Left lung (tissue), 10 donors: ENCODE results near the gene HMGCL. TPM values are rescaled to one million over a fixed set of nuclear protein-coding genes. Genes with fewer than 3 reads are reported as not detected.

Experiments
- ATAC-seq: fragments of 200-7000 bp; cut with Tn5 transposase; one replicate; pipeline ENCODE4 v1.9.1; 2020; ENCODE audit warnings: moderate library complexity
- DNase-seq, 4 donors: peaks; one replicate each; pipeline ENCODE4 v3.0.0-alpha.2; 2013 to 2020
- H3K27ac ChIP-seq, 2 donors: fragments of 200-600 bp; sonication (generic) in 1 of 2; one replicate each; pipeline versions ENCODE4 v1.5.0 to v1.8.0; 2020 to 2021
- H3K27me3 ChIP-seq, 2 donors: fragments of 200-600 bp; sonication (generic) in 1 of 2; one replicate each; pipeline versions ENCODE4 v1.5.0 to v1.8.0; 2020 to 2021
- H3K36me3 ChIP-seq, 2 donors: fragments of 200-600 bp; sonication (generic) in 1 of 2; one replicate each; pipeline versions ENCODE4 v1.5.0 to v1.8.0; 2020 to 2021
- H3K4me1 ChIP-seq, 2 donors: fragments of 200-600 bp; one replicate each; pipeline ENCODE4 v1.8.0; 2021
- H3K4me3 ChIP-seq, 2 donors: fragments of 200-600 bp; sonication (generic) in 1 of 2; one replicate each; pipeline versions ENCODE4 v1.5.0 to v1.8.0; 2020 to 2021; ENCODE audit warnings: mild to moderate bottlenecking in 1 of 2
- H3K9me3 ChIP-seq, 2 donors: fragments of 200-600 bp; sonication (generic) in 1 of 2; one replicate each; pipeline versions ENCODE4 v1.5.0 to v1.8.0; 2020 to 2021
- CTCF ChIP-seq, 2 donors: fragments of 200-600 bp; sonication (generic) in 1 of 2; IDR thresholded peaks; one replicate each; pipeline versions ENCODE4 v1.5.0 to v1.8.0; 2021; ENCODE audit warnings: antibody characterized with exemption in 2 of 2
- intact Hi-C, 2 donors: fragments of 100-400 bp; cut with DNase I; formaldehyde crosslinking; loops; one replicate each; pipeline versions ENCODE4 v1.11.2 to v1.14.2; 2022
- polyA plus RNA-seq, 6 donors: library from polyadenylated mRNA; unstranded; fragments of 120-200 nt; gene quantifications; one replicate each; pipeline ENCODE4 v1.2.1, GENCODE V29; 2013; ENCODE audit not compliant: insufficient read length in 6 of 6
- total RNA-seq, 2 donors: library from RNA; stranded (reverse); fragmentation: NEBNext Ultra II Directional; extraction: Animal tissue kit (Norgen Biotek cat#: 25700); gene quantifications; one replicate each; pipeline ENCODE4 v1.2.1, GENCODE V29; 2021
- donor health status: DM: no; HTN: yes; CAD: no.
- donor health status: DM: no; HTN: no; CAD: no.

The HMGCL gene
- total and polyA plus RNA-seq, 8 donors = 32.3 to 51.3 (median 34.8) TPM

- Histone ChIP-seq H3K4me3 (no peak overlapping the region), H3K27me3 (no peaks in the 10 kb centered on the region), H3K36me3 (peaks cover 0 to 81% of the 10 kb centered on the region in 2 donors), H3K4me1 (peaks cover 0 to 1% of the 10 kb centered on the region in 2 donors), H3K27ac (no peak overlapping the region), H3K9me3 (no peaks in the 10 kb centered on the region)
- intact Hi-C loops = no loop called here
- TF ChIP-seq CTCF (IDR thresholded peaks at IDR 0.05) = no peak
- ATAC-seq (no peak), DNase-seq (no peak)
Observed at GRCh38 chr1:23816361-23816760, 8.9 kb downstream of the HMGCL start.

- Histone ChIP-seq H3K4me1 (peaks cover 0 to 21% of the 10 kb centered on the region in 2 donors), H3K4me3 (no peak overlapping the region), H3K27ac (no peak overlapping the region), H3K36me3 (peaks cover 0 to 78% of the 10 kb centered on the region in 2 donors), H3K9me3 (no peaks in the 10 kb centered on the region), H3K27me3 (no peaks in the 10 kb centered on the region)
- no peak for TF ChIP-seq CTCF (IDR thresholded peaks at IDR 0.05)
- no peak for DNase-seq
- ATAC-seq = no peak
- intact Hi-C loops = no loop called here
Observed at GRCh38 chr1:23814016-23814415, 11.2 kb downstream of the HMGCL start.

- Histone ChIP-seq H3K27me3 (no peaks in the 10 kb centered on the region), H3K27ac (peak overlapping the region in 1 of 2 donors; percentile 73), H3K9me3 (no peaks in the 10 kb centered on the region), H3K4me3 (no peak overlapping the region), H3K36me3 (peaks cover 0 to 58% of the 10 kb centered on the region in 2 donors), H3K4me1 (peaks cover 0 to 32% of the 10 kb centered on the region in 2 donors)
- intact Hi-C loops = no loop called here
- ATAC-seq (peak; percentile 87), DNase-seq (peak in 2 of 4 donors; percentile 37 to 70)
- peak; percentile 33 to 76 for TF ChIP-seq CTCF (IDR thresholded peaks at IDR 0.05)
Observed at GRCh38 chr1:23810818-23811540, 14.2 kb downstream of the HMGCL start.

GRCh38 chr1:23809751-23810171, 15.5 kb downstream of the HMGCL start:
- no peak overlapping the region for H3K4me3 ChIP-seq
- intact Hi-C loops = no loop called here

More at GRCh38 chr1:23809751-23810171, 15.5 kb downstream of the HMGCL start:
- ATAC-seq = peak; percentile 96
- Histone ChIP-seq H3K9me3 (no peaks in the 10 kb centered on the region), H3K36me3 (peaks cover 0 to 46% of the 10 kb centered on the region in 2 donors), H3K27ac (peak overlapping the region; percentile 15 to 73), H3K27me3 (no peaks in the 10 kb centered on the region), H3K4me1 (peaks cover 0 to 32% of the 10 kb centered on the region in 2 donors)
- peak; percentile 66 to 85 for TF ChIP-seq CTCF (IDR thresholded peaks at IDR 0.05)
- DNase-seq = peak in 3 of 4 donors; percentile 55 to 90 (median 85)
